ENCODE data around the gene RTL9. TPM values are rescaled to one million over a fixed set of nuclear protein-coding genes. Genes with fewer than 3 reads are reported as not detected.

Gene RTL9
- total RNA-seq, 1 donor: under 0.01 TPM

GRCh38 chrX:110397904-110398303 lies 39.3 kb downstream of the RTL9 start:
- no peak overlapping the region for H3K4me3 ChIP-seq (ENCODE audit: low read depth, low read length)
- no peak for TF ChIP-seq CTCF (IDR thresholded peaks at IDR 0.05; ENCODE audit: insufficient read depth, low read depth, low read length)
- no peak for DNase-seq (ENCODE audit: low read depth)

- TF ChIP-seq CTCF (IDR thresholded peaks at IDR 0.05; ENCODE audit: insufficient read depth, low read depth, low read length): no peak
- H3K4me3 ChIP-seq (ENCODE audit: low read depth, low read length): no peak overlapping the region
- DNase-seq (ENCODE audit: low read depth): no peak
These were observed 40.8 kb downstream of the RTL9 start for GRCh38 chrX:110399497-110399896.

- no peak overlapping the region for H3K4me3 ChIP-seq (ENCODE audit: low read depth, low read length)
- TF ChIP-seq CTCF (IDR thresholded peaks at IDR 0.05; ENCODE audit: insufficient read depth, low read depth, low read length): no peak
- DNase-seq (ENCODE audit: low read depth): no peak
These were observed 41.3 kb downstream of the RTL9 start for GRCh38 chrX:110399966-110400365.

- TF ChIP-seq CTCF (IDR thresholded peaks at IDR 0.05; ENCODE audit: insufficient read depth, low read depth, low read length): no peak
- DNase-seq (ENCODE audit: low read depth): no peak
- no peak overlapping the region for H3K4me3 ChIP-seq (ENCODE audit: low read depth, low read length)
These were observed 42.5 kb downstream of the RTL9 start for GRCh38 chrX:110401135-110401534.

- peak; percentile 73 for DNase-seq (ENCODE audit: low read depth)
- H3K4me3 ChIP-seq (ENCODE audit: low read depth, low read length): no peak overlapping the region
- no peak for TF ChIP-seq CTCF (IDR thresholded peaks at IDR 0.05; ENCODE audit: insufficient read depth, low read depth, low read length)
These were observed 43.6 kb downstream of the RTL9 start for GRCh38 chrX:110402091-110402849.

GRCh38 chrX:110402850-110403221 lies 44.2 kb downstream of the RTL9 start:
- no peak for TF ChIP-seq CTCF (IDR thresholded peaks at IDR 0.05; ENCODE audit: insufficient read depth, low read depth, low read length)
- DNase-seq (ENCODE audit: low read depth): no peak

More at GRCh38 chrX:110402850-110403221, 44.2 kb downstream of the RTL9 start:
- no peak overlapping the region for H3K4me3 ChIP-seq (ENCODE audit: low read depth, low read length)
